ENCODE results near the gene PARD6B. TPM values are rescaled to one million over a fixed set of nuclear protein-coding genes. Genes with fewer than 3 reads are reported as not detected.
A peak's percentile ranks its signal among the peaks of the same experiment; 100 is the strongest.

The PARD6B gene
- total RNA-seq, 1 experiment from 2014 or later = 41.3 TPM

DNA sequence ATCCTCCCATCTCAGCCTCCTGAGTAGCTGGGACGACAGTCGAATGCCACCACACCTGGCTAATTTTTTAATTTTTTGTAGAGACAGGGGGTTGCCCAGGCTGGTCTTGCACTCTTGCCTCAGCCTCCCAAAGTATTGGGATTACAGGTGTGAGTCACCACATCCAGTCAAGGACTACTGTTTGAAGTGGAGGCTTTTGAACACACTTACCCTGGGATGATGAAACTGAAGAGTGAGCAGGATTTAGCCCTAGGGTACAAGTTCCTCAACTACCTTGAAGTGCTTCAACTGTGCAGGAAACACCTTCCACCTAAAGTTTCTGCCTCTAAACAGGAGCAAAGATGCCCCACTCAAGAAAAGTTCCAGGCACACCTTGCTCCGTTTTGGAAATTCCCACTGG lies 15.7 kb upstream of the PARD6B start:
- Histone ChIP-seq H3K27me3 (ENCODE audit: insufficient read depth, low read length) (no peaks in the 10 kb centered on the region), H3K36me3 (ENCODE audit: control insufficient read depth in 1 of 2, insufficient read depth in 2 of 2, low read length in 2 of 2) (no peaks in the 10 kb centered on the region), H3K79me2 (ENCODE audit: insufficient read depth, low read length) (no peaks in the 10 kb centered on the region), H3K4me3 (replicated peaks in 1 of 2; ENCODE audit: low read depth in 1 of 2, low read length in 2 of 2) (no peak overlapping the region), H3K4me1 (ENCODE audit: control insufficient read depth in 1 of 2, insufficient read depth in 2 of 2, low read length in 2 of 2) (peaks cover 18 to 54% of the 10 kb centered on the region in 2 experiments; a peak in 3 of 4 replicates), H3K9ac (ENCODE audit: low read length) (no peak overlapping the region), H3K9me3 (ENCODE audit: control insufficient read depth in 1 of 2, insufficient read depth in 1 of 2, low read depth in 1 of 2, low read length in 2 of 2) (no peaks in the 10 kb centered on the region), H3K9me2 (ENCODE audit: insufficient read depth) (no peaks in the 10 kb centered on the region), H2AFZ (ENCODE audit: low read depth, low read length, poor library complexity, severe bottlenecking) (no peak overlapping the region), H3K27ac (ENCODE audit: low read depth, low read length) (no peak overlapping the region), H3K4me2 (ENCODE audit: low read length) (peak overlapping the region; percentile 27), H4K20me1 (ENCODE audit: insufficient read depth) (no peaks in the 10 kb centered on the region)
- ChIA-PET RAD21 (ENCODE audit: low non-redundant PET in 1 of 2, low total read pairs in 2 of 2, uncharacterized antibody in 2 of 2, unreplicated experiment in 2 of 2) (no interaction called here), CTCF (no interaction called here), POLR2A (interaction anchor here (1.2 to 3.1 kb wide), 2 partner anchors 9 to 12 kb away, joined by 3 to 14 read pairs; no protein-coding TSS in a partner anchor)
- DNase-seq (ENCODE audit: low read depth, low spot score) (no peak), ATAC-seq (peak; percentile 68)
- TF ChIP-seq ZFX (IDR thresholded peaks at IDR 0.05) (no peak), SRF (IDR thresholded peaks at IDR 0.05; ENCODE audit: low read depth) (no peak), CBX3 (IDR thresholded peaks at IDR 0.05; ENCODE audit: low read depth) (peak; percentile 46; the same call in 1 of the 2 replicates), SP1 (IDR thresholded peaks at IDR 0.05; ENCODE audit: low read depth) (peak; percentile 56), CEBPB (IDR thresholded peaks at IDR 0.05; ENCODE audit: low read depth) (peak; percentile 83), FOSL1 (IDR thresholded peaks at IDR 0.05; ENCODE audit: low read depth) (peak; percentile 57), JUND (IDR thresholded peaks at IDR 0.05) (peak; percentile 47), SIN3A (IDR thresholded peaks at IDR 0.05; ENCODE audit: low read depth) (0 out of 2 replicates have a peak, but pooled peaks have one; percentile 23), TCF7L2 (IDR thresholded peaks at IDR 0.05; ENCODE audit: borderline replicate concordance, extremely low read depth, insufficient read depth, insufficient read length) (peak; percentile 31)
- TF ChIP-seq, protein P1, sequence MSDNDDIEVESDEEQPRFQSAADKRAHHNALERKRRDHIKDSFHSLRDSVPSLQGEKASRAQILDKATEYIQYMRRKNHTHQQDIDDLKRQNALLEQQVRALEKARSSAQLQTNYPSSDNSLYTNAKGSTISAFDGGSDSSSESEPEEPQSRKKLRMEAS (IDR thresholded peaks at IDR 0.05) = 0 out of 2 replicates have a peak, but pooled peaks have one; percentile 18
- TF ChIP-seq, protein P2, sequence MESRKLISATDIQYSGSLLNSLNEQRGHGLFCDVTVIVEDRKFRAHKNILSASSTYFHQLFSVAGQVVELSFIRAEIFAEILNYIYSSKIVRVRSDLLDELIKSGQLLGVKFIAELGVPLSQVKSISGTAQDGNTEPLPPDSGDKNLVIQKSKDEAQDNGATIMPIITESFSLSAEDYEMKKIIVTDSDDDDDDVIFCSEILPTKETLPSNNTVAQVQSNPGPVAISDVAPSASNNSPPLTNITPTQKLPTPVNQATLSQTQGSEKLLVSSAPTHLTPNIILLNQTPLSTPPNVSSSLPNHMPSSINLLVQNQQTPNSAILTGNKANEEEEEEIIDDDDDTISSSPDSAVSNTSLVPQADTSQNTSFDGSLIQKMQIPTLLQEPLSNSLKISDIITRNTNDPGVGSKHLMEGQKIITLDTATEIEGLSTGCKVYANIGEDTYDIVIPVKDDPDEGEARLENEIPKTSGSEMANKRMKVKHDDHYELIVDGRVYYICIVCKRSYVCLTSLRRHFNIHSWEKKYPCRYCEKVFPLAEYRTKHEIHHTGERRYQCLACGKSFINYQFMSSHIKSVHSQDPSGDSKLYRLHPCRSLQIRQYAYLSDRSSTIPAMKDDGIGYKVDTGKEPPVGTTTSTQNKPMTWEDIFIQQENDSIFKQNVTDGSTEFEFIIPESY (IDR thresholded peaks at IDR 0.05; ENCODE audit: extremely low read depth, insufficient replicate concordance, low read length) = no peak
- intact Hi-C loops (cut with micrococcal nuclease) = no loop called here
- BruUV-seq (replicated peaks) = no TSS peak

Data from HCT116 (cell line).